Activated CD4-positive, alpha-beta T cell treated with anti-CD3 and anti-CD28 coated beads, Interleukin-10, Interleukin-2, amounts not matched to agents 100 ng/mL and 50 ng/mL, durations not matched to agents 16 hours and 8 hours (primary cell): ENCODE results near the gene IMPDH2.
A peak's percentile ranks its signal among the peaks of the same experiment; 100 is the strongest.
"Not testable (repeated sequence)": the region's sequence is repeated elsewhere in the genome, so short reads cannot be mapped to it uniquely, and the experiment has no call there.

Experiments used
- DNase-seq: peaks from one replicate; pipeline ENCODE4 v3.0.0-alpha.2; 2020

IMPDH2 gene

DNA sequence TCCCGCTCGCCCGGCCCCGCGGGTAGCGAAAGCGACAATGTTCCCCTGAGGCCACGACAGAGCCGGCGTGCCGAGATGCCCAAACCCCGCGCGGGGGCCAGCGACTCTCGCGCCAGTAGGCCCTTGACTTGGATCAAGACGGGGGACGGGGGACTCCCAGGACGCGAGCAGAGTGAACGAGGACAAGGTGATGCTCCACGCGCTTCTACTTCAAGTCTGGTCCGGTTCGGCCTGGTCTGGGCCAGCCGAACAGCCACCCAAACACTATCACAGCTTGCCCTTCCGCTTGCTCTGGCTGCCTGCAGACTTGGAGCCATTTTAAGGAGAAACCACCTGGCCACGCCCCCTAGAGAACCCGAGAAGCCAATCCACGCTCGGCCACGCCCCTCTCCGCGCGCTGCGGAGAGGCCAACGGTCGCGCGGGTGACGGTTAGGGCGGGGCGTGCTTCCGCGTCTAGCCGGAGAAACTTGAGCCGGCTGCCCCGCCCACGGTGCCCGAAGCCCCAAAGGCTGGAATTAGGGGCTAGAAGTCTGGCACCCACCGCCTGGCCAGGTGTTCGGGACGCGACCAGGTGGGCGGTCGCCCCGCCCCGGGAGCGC lies 7.9 kb downstream of the IMPDH2 start:
- peak; percentile 99 for DNase-seq

DNA sequence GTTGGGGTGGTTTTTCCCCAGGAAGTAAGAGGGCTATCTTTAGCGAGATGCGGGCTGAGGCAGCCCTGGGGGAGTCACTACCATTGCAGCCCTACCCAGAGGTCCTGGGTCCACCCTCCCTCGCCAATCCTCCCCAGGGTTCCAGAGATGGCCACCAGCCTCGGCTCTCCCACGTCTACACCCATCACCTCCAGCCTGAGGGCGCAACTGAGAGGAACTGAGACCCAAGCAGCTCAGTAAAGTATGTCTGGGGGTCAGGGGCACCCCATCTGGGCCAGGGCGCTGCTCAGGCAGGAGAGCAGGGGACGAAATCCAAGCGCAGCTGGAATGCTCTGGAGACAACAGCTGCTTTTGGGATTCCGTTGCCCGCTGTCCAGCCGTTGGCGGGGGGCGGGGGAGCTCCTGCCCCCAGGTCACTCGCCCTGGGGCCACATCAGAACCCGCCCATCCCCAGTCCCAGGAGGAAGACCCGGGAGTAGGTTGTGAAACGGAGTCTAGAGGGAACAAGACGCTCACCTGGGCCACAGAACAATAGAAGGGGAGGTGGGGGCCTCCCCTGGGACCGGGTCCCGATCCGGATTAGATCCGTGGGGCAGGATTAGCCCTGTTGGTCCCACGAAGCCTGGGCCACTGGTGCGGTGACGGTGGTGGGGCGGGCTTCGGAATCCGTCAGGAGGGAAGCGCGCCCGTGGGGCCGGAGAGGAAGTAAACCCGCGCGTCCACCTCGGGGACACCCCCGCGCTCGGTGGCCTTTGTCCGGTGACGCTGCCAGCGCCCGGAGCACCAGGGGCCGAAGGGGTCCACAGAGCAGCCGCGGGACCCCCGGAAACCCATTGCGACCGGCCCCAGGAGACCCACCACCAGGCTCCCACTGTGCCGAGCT lies 8.6 kb downstream of the IMPDH2 start:
- DNase-seq = peak; percentile 59

DNA sequence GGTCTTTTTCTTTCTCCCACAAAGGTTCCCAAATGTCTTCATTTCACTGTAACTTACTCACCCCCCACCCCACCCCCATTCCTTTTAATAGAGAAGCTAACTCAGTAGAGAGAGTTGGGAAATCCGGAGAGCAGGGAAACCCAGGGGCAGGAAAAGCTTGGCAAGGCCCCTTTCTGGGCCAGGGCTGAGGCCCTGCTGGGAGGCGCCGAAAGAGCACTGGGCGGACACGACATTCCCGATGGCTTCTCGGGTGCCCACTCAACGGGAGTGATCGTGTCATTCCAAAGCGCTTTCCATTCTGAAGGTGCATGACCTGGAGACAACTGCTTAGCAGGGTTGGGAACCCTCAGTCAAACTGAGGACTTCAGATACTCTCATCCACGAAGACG lies 9.3 kb downstream of the IMPDH2 start:
- DNase-seq = no peak

DNA sequence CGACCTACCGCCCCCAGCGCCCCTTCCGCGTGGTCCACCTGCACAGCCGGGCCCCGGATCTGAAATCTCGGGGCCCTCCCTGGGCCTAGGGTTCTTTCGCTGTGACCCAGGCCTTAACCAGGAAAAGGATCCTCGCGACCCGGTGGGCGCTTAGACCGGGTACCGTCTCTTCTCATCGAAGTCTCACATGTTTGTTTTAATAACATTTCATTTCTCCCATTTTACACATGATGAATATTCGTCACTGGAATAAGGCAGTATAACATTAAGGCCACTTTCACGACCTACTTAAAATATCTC lies 10.5 kb downstream of the IMPDH2 start:
- no peak for DNase-seq

DNA sequence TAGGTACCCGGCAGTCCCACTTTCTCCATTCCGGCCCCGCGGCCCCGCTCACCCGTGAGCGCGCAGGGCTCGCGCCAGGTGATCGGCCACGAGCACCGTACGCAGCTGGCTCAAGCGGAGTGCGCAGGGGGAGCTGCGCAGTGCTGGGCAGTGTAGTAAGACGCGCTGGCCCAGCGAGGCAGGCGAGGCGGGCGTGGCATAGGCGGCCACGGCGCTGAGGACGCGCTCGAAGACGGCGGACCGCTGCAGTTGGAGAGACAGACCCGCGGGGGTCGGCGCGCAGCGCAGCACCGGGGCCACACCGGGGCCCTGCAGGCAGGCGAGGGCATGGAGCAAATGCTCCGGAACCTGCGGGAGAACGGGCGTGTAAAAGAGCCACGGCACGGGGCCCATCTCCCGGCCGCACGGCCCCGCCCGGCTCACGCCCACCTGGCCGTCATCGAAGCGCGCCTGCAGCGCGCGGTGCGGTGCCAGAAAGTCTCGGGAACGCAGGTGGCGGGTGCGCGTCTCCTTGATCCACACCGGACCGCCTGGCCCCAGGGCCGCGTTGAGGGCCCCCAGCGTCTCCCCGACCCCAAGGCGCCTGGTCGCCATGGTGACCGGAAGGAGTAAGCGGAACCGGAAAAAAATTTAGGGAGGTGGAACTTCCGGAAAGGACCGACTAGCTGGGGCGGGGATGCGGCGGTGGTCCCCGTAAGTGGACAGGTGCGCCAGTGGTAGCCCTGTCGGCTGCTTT lies 11.1 kb downstream of the IMPDH2 start, which contains the start of gene DALRD3:
Gene DALRD3, minus strand, starts transcription at position 610 of the 736 bp plus-strand sequence. Its CDS starts 16 bp downstream, at position 594.
- peak; percentile 81 for DNase-seq

DNA sequence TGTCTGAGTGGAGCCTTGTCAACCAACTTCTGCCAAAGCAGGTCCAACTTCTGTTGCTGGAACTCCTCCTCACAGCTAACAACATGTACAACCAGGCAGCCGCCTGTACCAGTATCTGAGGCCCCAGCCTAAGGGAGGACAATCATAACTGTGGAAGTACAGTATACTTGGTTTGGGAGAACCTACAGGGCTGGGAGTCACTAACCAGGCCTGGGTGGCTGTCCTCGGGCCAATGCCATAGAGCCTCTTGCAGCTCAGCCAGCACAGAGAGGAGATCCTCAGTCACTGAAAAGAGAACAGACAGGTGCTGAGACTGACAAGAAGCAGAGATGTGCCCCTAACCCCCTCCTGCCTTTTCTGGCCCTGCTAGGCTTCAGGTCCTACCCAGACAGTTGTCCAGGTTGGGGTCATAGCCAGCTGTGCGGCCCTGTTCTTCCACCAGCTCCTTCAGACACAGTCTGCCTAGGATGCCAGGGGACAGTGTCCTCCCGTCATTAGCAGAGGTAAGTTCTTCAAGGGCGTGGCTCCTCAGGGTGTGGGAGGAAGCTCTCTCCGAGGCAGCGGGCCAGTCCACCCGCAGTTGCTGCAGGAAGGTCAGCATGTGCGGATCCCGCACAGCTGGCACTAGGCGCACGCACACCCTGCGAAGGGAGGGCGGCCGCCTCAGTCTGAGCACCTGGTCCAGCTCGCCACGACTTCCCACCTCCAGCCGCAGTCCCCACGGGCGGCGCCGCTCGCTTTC lies 11.8 kb downstream of the IMPDH2 start:
- DNase-seq = no peak

DNA sequence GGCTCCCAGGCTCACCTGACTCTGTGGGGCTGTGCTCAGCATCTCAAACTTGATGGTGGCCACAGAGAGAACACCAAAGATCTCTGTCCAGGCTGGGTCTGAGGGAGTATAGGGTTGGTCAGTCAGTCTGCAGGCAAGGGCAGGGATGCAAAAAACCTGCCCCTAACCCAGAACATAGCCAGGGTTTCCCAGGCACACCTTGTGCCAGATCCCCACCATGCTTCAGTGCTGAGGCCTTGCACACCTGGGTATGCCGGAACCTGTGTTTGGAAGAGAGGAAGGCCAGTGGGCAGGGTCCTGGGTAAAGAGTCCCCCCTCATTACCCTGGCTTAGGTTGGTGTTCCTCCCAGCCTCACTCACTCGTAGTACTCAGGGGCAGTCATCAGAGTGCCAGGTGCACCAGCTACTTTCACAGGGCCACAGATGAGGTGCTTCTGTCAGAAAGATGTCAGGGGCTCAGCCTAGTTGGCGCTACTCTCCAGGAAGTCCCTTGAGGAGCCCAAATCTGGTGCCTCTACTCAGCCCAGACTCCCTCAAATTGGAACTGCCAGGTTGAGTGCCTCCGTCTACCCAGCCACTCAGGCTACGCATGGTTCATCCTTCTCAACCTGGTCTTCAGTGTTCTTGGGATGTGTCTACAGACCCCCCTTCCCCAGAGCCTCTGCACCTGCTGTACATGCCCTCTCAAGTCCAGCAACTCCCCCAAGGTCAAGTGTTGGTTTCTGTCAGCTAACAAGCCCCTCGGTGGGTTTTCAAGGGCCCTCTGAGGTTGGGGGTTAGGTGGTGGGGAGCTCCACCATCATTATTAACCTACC lies 12.6 kb downstream of the IMPDH2 start:
- DNase-seq = no peak

DNA sequence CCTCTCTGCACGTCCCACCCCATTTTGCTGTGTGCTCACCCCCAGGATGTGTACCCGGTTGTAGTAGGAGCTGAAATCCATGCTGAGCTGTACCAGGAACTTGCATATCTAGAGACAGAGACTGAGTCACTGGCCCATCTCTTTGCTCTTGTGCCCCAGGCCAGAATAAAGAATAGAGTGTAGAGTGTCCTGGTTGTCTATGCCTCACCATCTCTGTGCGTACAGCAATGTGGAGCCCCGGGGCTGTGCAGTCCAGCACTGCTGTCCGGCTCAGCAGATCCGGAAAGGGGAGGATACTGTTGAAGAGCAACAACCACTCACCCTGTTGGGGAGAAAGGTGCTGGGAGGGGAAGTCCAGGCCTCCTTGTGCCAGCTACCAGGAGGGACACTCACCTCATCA lies 13.4 kb downstream of the IMPDH2 start:
- DNase-seq = no peak

DNA sequence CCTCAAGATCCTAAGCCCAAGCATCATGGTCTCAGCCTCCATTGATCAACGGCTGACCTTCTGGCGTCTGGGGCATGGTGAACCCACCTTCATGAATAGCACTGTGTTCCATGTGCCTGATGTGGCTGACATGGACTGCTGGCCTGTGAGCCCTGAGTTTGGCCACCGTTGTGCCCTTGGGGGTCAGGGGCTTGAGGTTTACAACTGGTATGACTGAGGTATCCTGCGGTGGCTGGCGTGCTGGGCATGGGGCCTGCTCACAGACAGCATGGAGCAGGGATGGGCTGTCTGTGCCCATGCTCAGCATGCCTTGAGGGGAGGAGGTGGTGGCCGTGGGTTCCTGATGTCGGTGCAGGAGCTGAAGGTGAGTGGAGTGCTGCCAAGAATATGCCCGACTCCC lies 14.1 kb downstream of the IMPDH2 start:
- DNase-seq = no peak

DNA sequence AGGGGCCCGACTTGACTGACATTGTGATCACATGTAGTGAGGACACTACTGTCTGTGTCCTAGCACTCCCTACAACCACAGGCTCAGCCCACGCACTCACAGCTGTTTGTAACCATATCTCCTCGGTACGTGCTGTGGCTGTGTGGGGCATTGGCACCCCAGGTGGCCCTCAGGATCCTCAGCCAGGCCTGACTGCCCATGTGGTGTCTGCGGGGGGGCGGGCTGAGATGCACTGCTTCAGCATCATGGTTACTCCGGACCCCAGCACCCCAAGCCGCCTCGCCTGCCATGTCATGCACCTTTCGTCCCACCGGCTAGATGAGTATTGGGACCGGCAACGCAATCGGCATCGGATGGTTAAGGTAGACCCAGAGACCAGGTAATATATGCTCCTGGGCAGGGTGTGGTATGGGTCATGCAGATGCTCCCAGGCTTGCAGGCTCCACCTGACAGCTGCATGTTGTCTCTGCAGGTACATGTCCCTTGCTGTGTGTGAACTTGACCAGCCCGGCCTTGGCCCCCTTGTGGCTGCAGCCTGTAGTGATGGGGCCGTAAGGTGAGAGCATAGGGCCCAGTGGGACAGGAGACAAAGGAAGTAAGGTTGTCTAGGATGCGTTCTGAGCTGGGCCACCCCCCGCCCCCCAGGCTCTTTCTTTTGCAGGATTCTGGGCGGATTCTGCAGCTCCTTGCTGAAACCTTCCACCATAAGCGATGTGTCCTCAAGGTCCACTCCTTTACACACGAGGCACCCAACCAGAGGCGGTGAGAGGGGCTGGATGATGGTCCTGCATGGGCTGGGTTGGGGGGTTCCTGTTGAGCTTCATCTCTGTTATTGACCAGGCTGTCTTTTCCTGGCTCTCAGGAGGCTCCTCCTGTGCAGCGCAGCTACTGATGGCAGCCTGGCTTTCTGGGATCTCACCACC lies 15.2 kb downstream of the IMPDH2 start:
- peak; percentile 60 for DNase-seq

DNA sequence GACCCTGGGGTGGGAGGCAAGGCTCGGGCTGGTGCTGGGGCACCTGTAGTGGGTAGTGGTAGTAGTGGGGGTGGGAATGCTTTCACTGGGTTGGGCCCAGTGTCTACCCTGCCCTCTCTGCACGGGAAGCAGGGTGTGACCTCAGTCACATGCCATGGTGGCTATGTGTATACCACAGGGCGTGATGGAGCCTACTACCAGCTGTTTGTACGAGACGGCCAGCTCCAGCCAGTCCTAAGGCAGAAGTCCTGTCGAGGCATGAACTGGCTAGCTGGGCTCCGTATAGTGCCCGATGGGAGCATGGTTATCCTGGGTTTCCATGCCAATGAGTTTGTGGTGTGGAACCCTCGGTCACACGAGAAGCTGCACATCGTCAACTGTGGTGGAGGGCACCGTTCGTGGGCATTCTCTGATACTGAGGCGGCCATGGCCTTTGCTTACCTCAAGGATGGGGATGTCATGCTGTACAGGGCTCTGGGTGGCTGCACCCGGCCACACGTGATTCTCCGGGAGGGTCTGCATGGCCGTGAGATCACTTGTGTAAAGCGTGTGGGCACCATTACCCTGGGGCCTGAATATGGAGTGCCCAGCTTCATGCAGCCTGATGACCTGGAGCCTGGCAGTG lies 16.0 kb downstream of the IMPDH2 start:
- no peak for DNase-seq

DNA sequence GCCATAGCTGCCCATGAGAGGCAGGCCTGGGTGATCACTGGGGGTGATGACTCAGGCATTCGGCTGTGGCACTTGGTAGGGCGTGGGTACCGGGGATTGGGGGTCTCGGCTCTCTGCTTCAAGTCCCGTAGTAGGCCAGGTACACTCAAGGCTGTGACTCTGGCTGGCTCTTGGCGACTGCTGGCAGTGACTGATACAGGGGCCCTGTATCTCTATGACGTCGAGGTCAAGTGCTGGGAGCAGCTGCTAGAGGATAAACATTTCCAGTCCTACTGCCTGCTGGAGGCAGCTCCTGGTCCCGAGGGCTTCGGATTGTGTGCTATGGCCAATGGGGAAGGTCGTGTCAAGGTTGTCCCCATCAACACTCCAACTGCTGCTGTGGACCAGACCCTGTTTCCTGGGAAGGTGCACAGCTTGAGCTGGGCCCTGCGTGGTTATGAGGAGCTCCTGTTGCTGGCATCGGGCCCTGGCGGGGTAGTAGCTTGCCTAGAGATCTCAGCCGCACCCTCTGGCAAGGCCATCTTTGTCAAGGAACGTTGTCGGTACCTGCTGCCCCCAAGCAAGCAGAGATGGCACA lies 16.7 kb downstream of the IMPDH2 start:
- DNase-seq = no peak

DNA sequence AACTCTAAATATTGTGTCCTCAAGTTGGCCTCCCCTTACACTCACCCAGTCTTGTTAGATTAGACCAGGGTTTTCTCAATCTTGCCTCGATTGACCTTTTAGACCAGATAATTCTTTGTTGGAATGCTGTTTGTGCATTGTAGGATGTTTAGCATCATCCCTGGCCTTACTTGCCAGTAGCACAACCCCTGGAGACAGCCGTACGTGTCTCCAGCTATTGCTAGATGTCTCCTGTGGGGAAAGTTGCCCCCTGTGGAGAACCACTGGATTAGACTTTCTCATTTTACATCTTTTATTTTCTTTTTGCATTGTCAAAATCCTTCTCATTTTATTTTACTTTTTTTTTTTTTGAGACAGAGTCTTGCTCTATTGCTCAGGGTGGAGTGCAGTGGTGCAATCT lies 19.8 kb downstream of the IMPDH2 start:
- no peak for DNase-seq

DNA sequence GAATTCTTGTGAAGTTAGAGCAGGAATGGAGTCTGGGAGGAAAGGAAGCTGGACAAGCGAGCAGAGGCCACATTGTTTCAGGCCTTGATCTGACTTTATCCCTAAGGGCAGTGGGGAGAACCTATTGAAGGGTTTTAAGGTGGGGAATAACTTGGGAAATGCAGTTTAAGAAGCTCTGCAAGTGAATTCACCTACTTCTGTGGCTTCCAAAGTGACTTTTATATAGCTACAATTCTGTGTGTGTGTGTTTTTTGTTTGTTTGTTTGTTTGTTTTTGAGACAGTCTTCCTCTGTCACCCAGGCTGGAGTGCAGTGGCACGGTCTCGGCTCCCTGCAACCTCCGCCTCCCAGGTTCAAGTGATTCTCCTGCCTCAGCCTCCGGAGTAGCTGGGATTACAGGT lies 20.6 kb downstream of the IMPDH2 start:
- not testable (repeated sequence) for DNase-seq

DNA sequence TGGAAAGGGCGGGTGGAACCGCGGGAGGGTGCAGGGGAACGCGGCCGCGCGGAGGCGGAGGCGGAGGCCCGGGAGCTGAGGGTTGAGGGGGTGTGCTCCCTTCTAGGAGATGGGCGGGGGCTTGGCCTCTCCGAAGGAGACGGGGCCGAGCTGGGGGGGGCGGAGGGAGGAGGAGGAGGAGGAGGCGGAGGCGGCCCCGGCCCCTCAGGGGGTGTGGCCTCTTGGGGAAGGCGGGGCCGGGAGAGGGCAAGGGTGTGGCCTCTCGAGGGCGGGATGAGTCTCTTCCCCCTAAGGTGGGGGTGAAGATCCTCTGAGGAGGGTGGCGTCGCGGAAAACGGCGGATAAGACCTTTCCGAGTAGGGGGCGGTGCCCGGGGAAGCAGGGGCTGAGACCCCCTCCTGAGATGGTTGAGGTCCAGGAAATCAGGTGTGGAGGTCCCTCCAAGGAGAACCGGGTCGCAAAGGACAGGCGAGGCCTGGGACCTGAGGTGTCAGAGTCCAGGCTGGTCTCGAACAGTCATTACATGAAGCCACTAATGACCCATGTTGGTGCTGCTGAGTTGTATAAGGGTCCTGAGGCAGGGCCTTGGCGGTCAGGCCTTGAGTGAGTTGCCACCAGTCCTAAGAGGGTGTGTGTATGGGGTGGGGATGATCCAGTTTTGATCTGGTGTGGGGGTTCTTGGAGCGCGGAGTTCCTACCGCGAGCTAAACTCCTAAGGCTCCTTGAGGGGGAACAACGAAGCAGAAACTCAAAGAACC lies 21.2 kb downstream of the IMPDH2 start:
- peak; percentile 95 for DNase-seq

DNA sequence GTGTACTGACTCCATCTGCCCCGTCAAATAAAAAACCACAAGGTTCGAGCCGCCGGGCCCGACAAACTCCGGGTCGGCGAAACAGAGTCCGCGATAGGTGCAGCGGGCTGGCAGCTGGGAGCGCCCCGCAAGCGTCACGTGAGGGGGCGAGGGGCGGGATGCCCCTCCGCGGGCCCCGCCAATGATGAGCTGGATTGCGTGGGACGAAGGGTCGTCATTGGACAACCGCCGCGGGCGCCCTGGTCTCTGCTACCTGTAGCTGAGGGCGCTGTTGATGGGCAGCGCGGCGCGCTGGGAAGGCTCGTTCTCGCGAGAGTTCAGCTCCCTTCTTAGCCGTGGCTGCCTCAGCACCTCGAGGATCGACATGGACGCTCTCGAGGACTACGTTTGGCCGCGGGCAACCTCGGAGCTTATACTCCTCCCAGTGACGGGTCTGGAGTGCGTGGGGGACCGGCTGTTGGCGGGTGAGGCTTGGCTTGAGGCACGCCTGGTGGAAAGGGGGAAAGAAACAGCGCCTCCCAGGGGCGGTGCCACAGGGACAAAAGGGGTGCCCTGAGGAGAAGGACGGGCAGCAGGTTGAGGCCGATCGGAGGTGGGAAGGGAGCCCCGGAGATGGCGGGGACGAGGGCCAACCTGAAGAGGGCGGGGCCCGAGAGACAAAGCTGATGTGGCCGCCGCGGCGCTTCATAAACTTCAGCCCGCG lies 22.0 kb downstream of the IMPDH2 start, which contains the start of gene WDR6:
Gene WDR6, plus strand, starts transcription at position 324 of the 703 bp plus-strand sequence. Its CDS starts 41 bp downstream, at position 365.
- DNase-seq = peak; percentile 99

DNA sequence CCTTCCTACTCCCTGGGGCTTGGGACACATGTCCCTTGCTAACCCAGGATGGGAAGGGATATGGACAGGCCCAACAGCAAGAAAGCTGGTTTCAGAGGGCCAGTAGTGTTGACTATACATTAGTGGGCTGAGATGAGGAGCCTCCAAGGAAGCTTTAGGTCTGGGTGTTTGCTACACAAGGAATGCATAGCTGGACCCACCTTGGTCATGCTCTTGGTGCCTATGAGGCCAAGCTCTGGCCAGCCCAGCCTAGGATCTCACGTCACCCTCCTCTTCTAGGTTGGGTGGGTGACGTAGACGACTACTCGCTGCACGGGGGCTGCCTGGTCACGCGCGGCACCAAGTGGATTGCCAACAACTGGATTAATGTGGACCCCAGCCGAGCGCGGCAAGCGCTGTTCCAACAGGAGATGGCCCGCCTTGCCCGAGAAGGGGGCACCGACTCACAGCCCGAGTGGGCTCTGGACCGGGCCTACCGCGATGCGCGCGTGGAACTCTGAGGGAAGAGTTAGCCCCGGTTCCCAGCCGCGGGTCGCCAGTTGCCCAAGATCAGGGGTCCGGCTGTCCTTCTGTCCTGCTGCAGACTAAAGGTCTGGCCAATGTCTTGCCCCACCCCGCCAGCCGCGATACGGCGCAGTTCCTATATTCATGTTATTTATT lies 22.7 kb downstream of the IMPDH2 start:
- no peak for DNase-seq

DNA sequence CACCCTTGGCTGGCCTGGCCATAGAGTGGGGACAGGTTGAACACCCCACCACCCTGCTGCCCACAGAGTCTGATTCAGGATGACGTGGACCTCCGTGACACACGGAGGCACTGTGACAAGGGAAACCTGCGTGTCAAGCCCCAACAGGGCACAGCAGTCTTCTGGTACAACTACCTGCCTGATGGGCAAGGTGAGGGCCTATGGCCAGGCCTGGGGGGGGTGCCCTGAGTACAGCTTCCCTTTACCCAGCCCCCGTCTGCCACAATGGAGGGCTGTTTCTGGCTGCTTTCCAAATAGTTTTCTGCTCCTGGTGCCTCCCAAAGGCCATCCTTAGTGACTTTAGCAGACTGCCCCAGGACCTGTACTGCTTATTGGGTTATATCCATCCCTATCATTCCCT lies 23.2 kb downstream of the IMPDH2 start:
- DNase-seq = no peak
